GM11168 (cell line): ENCODE results near the gene RASGRF1.

Experiments used
- in situ Hi-C: fragments of 300-500 bp; cut with MboI; formaldehyde crosslinking; loops from one replicate; pipeline ENCODE4 v1.12.0; 2022; ENCODE audit warnings: low sequenced_read_pairs; ENCODE audit not compliant: unreplicated experiment

Gene RASGRF1

DNA sequence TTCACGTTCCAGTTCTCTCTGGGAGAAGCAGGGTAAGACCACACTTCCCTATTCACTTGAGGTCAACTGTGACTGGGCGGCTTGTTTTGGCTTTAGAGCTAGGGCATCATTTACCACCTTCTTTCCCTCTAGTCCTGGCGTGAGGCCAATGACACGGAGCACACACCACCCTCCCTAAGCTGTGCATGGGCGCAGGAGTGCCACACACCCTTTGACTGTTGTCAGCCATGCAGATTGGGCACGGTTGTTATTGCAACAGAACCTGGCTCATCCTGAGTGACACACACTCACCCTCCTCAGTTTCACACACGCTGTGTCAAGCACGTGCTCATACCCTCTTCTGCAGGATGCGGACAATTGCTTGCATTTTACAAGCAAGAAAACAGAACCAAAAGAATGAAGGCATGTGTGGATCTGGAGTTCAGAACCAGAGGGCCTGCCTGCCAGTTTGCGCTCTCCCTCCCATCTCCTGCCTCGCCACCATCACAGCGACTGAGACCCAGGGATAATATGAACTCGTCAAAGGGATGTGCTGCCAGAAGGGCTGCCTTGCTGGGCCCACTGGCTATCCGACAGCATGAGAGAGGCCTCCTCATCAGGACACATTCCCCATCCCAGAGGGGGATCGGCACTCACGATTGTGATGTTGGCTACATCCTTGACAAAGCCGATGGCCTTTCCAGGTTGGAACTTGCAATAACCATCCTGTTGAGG is 163.3 kb downstream of the RASGRF1 start:
- in situ Hi-C loops = no loop called here

DNA sequence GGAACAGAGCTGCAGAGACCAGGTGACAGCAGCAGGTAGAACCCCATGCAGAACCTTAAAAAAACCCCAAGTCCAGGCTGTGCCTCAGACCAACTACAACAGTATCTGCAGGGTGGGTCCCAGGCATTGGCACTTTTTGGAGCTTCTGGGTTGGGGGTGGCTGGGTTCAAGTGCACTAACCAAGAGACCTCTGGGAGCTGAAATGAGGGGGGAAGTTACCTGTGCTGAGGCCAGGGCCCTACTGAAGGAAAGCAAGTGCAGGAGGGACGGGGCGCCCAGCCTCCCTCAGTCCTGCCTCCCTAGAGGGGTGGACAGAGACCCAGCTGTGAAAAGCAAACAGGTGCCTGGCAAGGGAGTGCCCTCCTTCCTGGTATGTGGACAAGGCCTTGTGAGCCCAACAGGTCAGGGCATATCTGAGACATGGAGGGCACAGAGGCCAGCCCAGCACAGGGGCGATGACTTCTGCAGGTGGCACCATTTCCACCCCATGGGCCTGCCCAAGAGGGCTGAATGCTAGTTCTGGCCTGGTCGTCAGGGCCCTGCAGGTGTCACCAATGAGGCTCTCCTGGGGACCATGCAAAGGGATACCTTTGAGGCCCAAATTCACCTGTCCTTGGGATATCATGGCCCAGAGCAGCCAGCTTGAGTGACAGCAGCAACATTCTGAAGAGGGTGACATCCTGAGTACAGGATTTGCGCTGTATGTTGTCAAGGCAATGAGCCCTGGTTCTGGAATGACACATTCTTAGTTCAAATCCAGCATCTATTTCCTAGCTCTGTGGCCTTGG is 164.4 kb downstream of the RASGRF1 start:
- in situ Hi-C loops = no loop called here

GRCh38 chr15:78925076-78925624 is 165.4 kb downstream of the RASGRF1 start:
- in situ Hi-C loops = no loop called here

- in situ Hi-C loops = loop anchor here (5.0 to 25.0 kb wide), 2 partner anchors 74 to 264 kb away; no protein-coding TSS in a partner anchor
These were observed 166.9 kb downstream of the RASGRF1 start for GRCh38 chr15:78923480-78924360.

DNA sequence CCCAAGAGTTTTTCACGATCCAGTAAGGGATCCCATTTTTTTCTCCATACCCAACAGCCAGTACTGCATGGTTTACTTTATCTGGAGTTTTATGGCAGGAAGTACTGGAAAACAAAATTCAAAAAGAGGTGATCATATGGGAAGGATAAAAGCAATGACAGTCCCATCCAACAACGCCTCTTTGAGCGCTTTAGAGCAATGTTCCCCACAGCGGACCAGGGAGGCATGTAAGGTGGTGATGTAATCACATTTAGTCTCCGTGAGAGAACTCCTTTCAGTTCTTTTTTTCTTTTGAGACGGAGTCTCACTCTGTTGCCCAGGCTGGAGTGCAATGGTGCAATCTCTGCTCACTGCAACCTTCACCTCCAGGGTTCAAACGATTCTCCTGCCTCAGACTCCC is 167.6 kb downstream of the RASGRF1 start:
- in situ Hi-C loops = loop anchor here (5.0 to 25.0 kb wide), 2 partner anchors 74 to 264 kb away; no protein-coding TSS in a partner anchor

- in situ Hi-C loops = loop anchor here (5.0 to 25.0 kb wide), 2 partner anchors 75 to 265 kb away; no protein-coding TSS in a partner anchor
These were observed 168.1 kb downstream of the RASGRF1 start for GRCh38 chr15:78922527-78922926.

- in situ Hi-C loops = loop anchor here (5.0 to 25.0 kb wide), 2 partner anchors 75 to 265 kb away; no protein-coding TSS in a partner anchor
These were observed 168.6 kb downstream of the RASGRF1 start for GRCh38 chr15:78921940-78922339.

- in situ Hi-C loops = loop anchor here (5.0 to 25.0 kb wide), 2 partner anchors 76 to 266 kb away; no protein-coding TSS in a partner anchor
These were observed 169.1 kb downstream of the RASGRF1 start for GRCh38 chr15:78921517-78921916.

GRCh38 chr15:78917888-78918287 is 172.7 kb downstream of the RASGRF1 start:
- in situ Hi-C loops = loop anchor here (25.0 kb wide), 1 partner anchor 269 kb away; no protein-coding TSS in a partner anchor

DNA sequence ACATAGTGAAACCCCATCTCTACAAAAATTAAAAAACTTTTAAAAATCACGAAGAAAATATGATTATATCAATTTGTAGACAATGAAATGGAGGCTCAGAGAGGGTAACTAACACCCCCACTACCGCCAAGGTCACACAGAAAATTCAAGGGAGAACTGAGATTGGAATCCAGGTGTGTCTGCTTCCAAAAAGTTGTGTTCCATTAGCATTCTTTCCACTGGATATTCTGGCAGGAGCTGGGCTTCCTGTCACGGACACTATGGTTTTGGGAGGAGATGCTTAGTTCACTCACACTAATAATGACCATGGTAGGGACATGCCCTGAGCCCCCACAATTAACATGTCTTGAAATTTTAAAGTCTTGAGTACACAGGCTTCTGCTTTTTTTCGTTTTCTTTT is 174.5 kb downstream of the RASGRF1 start:
- in situ Hi-C loops = loop anchor here (25.0 kb wide), 1 partner anchor 271 kb away; no protein-coding TSS in a partner anchor

GRCh38 chr15:78915341-78916087 is 175.1 kb downstream of the RASGRF1 start:
- in situ Hi-C loops = loop anchor here (25.0 kb wide), 1 partner anchor 272 kb away; no protein-coding TSS in a partner anchor

GRCh38 chr15:78914027-78914764 is 176.4 kb downstream of the RASGRF1 start:
- in situ Hi-C loops = loop anchor here (25.0 kb wide), 1 partner anchor 273 kb away; no protein-coding TSS in a partner anchor

DNA sequence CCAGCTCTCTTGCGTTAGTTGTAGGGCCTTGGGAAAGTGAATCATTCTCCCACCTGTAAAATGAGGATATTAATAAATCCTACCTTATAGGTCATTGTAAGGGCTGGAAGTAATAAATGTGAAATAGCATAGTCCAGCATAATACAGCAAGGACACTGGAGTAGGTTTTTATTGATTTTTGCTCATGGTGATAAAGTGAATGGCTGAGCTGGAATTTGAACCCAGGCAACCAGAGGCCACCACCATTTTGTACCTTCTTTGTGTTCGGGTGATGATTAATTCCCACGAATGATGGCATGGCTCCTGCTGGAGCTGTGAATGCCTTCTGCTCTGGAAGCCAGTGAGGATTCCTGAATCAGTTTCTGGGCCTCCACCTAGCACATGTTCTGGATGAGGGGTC is 177.6 kb downstream of the RASGRF1 start:
- in situ Hi-C loops = loop anchor here (25.0 kb wide), 1 partner anchor 274 kb away; no protein-coding TSS in a partner anchor

- in situ Hi-C loops = loop anchor here (25.0 kb wide), 1 partner anchor 275 kb away; no protein-coding TSS in a partner anchor
These were observed 178.3 kb downstream of the RASGRF1 start for GRCh38 chr15:78912316-78912715.

DNA sequence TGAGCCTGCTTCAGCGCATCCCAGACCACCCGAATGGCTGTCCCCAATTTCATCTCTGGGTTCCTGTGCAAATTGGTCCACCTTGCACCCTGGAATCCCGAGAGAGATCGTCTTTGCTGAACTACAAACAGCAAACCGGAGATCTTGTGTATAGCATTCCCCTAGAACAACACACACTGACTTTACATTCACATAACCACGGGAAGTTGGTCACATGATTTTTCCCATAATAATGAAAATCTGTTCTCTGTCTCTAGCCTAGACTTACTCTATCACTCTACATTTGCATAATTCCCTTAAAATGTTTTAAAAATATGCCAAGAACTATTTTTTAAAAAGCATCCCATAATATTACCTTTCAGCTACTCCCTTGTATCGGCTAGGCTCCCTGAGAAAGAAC is 180.3 kb downstream of the RASGRF1 start:
- in situ Hi-C loops = loop anchor here (25.0 kb wide), 1 partner anchor 277 kb away; no protein-coding TSS in a partner anchor
